Measurements from ENCODE around the gene MAEA.

The MAEA gene

DNA sequence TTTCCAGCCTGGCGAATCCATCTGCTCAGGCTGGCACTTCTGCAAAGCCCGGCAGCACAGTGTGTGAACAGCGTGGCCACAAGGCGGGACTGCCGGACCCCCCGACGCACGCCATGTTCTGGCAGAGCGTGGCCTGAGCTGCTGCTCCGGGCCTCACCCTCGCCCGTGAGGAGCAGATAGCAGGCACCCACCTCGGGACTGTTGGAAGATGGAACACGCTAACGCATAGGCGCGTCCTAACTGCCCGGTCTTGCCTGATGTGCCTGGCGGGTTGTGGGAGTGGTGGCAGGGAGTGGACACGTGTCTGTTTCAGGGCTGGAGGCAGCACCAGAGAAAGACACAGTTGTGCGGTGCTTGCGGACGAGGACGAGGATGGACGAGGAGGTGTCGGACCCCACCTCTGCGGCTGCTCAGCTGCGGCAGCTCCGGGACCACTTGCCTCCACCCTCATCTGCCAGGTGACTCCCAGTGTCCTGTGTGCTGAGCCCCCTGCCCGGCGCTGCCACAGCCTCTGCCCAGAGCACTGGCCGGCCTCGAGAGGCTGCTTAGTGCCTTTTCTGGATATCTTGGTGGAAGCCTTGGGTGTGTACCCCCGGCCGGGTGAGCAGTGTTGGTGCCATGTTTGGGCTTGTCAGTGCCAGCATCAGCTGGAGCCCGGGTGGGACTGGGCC is 85.5 kb downstream of the MAEA start (continued):
- TF ChIP-seq, protein P1, sequence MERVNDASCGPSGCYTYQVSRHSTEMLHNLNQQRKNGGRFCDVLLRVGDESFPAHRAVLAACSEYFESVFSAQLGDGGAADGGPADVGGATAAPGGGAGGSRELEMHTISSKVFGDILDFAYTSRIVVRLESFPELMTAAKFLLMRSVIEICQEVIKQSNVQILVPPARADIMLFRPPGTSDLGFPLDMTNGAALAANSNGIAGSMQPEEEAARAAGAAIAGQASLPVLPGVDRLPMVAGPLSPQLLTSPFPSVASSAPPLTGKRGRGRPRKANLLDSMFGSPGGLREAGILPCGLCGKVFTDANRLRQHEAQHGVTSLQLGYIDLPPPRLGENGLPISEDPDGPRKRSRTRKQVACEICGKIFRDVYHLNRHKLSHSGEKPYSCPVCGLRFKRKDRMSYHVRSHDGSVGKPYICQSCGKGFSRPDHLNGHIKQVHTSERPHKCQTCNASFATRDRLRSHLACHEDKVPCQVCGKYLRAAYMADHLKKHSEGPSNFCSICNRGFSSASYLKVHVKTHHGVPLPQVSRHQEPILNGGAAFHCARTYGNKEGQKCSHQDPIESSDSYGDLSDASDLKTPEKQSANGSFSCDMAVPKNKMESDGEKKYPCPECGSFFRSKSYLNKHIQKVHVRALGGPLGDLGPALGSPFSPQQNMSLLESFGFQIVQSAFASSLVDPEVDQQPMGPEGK (CRISPR knock-in tag; IDR thresholded peaks at IDR 0.05; ENCODE audit: borderline replicate concordance) = no peak
- TF ChIP-seq ZNF565 (CRISPR knock-in tag; conservative IDR thresholded peaks at IDR 0.05; ENCODE audit: low read depth) (no peak), ESRRG (CRISPR knock-in tag; IDR thresholded peaks at IDR 0.05) (no peak), SNAI2 (CRISPR knock-in tag; IDR thresholded peaks at IDR 0.05) (no peak), ZFP30 (CRISPR knock-in tag; IDR thresholded peaks at IDR 0.05) (no peak), GLIS3 (CRISPR knock-in tag; IDR thresholded peaks at IDR 0.05) (no peak)

DNA sequence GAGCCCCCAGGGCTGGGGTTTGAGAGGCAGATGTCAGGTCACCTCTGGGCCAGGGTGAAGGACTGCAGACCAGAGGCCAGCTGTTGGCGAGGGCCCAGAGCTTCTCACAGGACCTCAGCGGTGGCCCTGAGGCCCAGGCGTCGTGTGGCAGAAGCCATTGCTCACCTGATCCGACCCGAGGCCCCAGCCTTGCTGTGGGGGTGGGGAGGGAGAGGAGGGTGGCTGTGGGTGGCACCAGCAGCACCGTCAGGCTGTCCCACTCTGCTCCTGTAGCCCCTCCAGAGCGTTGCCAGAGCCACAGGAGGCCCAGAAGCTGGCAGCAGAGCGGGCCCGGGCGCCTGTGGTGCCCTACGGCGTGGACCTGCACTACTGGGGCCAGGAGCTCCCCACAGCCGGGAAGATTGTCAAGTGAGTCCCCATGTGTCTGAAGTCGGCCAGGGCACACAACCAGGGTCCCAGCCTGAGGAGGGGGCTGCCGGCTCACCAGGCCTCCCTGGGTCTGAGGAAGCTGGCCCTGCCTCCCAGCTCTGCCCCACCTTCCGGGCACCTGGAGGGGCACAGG is 86.2 kb downstream of the MAEA start:
- no peak for TF ChIP-seq ESRRG (CRISPR knock-in tag; IDR thresholded peaks at IDR 0.05)
- no peak for ATAC-seq

DNA sequence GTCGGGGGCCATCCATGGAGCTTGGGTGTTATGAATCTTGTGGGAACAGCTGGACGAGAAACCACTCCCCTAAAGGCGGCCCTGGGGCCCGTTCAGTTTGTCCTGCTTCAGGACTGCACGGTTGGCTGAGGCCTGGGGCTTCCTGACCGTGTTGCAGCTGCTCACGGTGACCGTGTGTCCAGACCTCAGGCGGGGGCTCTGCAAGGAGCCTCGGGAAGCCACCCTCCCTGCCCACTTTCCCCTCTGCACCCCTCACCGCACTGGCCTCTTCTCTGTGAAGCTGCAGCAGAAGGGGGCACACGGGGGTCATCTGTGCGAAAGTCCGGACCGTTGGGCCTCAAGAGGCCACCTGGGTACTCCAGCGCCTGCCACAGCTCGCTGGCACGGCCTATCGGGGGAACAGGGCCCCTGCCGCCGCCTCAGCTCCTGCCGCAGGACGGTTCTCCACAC is 86.7 kb downstream of the MAEA start:
- no peak for ATAC-seq
- TF ChIP-seq RARB (CRISPR knock-in tag; IDR thresholded peaks at IDR 0.05) (no peak), ZC3H10 (CRISPR knock-in tag; IDR thresholded peaks at IDR 0.05) (no peak), BACH2 (CRISPR knock-in tag; IDR thresholded peaks at IDR 0.05; ENCODE audit: borderline replicate concordance) (no peak), ZNF8 (CRISPR knock-in tag; IDR thresholded peaks at IDR 0.05) (no peak)
- TF ChIP-seq, protein P2, sequence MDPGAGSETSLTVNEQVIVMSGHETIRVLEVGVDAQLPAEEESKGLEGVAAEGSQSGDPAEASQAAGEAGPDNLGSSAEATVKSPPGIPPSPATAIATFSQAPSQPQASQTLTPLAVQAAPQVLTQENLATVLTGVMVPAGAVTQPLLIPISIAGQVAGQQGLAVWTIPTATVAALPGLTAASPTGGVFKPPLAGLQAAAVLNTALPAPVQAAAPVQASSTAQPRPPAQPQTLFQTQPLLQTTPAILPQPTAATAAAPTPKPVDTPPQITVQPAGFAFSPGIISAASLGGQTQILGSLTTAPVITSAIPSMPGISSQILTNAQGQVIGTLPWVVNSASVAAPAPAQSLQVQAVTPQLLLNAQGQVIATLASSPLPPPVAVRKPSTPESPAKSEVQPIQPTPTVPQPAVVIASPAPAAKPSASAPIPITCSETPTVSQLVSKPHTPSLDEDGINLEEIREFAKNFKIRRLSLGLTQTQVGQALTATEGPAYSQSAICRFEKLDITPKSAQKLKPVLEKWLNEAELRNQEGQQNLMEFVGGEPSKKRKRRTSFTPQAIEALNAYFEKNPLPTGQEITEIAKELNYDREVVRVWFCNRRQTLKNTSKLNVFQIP (CRISPR knock-in tag; IDR thresholded peaks at IDR 0.05; ENCODE audit: borderline replicate concordance, low read depth) = no peak
- TF ChIP-seq, protein P3, sequence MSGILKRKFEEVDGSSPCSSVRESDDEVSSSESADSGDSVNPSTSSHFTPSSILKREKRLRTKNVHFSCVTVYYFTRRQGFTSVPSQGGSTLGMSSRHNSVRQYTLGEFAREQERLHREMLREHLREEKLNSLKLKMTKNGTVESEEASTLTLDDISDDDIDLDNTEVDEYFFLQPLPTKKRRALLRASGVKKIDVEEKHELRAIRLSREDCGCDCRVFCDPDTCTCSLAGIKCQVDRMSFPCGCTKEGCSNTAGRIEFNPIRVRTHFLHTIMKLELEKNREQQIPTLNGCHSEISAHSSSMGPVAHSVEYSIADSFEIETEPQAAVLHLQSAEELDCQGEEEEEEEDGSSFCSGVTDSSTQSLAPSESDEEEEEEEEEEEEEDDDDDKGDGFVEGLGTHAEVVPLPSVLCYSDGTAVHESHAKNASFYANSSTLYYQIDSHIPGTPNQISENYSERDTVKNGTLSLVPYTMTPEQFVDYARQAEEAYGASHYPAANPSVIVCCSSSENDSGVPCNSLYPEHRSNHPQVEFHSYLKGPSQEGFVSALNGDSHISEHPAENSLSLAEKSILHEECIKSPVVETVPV (CRISPR knock-in tag; IDR thresholded peaks at IDR 0.05) = no peak
- TF ChIP-seq, protein P4, sequence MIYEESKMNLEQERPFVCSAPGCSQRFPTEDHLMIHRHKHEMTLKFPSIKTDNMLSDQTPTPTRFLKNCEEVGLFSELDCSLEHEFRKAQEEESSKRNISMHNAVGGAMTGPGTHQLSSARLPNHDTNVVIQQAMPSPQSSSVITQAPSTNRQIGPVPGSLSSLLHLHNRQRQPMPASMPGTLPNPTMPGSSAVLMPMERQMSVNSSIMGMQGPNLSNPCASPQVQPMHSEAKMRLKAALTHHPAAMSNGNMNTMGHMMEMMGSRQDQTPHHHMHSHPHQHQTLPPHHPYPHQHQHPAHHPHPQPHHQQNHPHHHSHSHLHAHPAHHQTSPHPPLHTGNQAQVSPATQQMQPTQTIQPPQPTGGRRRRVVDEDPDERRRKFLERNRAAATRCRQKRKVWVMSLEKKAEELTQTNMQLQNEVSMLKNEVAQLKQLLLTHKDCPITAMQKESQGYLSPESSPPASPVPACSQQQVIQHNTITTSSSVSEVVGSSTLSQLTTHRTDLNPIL (CRISPR knock-in tag; IDR thresholded peaks at IDR 0.05; ENCODE audit: low read depth) = no peak

DNA sequence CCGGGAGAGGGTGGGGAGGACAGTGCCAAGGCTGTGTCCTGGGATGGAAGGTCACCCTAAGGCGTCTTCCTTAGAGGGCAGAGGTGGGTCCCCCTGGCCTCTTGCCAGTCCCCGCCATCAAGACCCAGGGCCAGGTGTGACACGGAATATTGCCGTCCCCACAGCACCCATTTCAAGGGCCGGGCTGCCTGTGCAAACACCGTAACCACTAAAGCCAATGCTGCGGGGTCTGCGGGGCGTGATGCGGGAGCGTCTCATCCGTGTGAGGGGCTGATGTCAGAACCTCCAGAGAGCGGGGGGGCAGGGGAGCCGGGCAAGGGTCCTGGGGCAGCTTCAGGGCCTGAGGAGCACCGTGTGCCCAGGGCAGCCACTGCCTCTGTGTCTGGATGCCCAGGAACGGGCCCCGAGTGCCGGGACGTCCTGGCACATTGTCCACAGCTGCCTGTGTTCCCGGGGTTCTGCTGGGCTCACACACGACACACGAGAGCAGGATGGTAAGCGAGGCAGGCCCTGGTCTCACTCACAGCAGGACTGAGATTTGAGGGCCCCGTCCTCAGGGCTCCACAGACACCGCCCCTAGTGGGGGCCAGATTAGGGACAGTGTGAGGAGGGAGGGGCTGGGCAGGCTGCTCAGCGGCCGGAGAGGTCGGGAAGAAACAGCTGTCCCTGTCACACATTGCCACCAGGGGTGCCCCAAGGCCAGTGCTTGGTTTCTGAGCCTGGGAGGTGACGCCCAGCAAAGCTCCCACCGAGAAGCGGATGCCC is 87.3 kb downstream of the MAEA start:
- TF ChIP-seq BACH2 (CRISPR knock-in tag; IDR thresholded peaks at IDR 0.05; ENCODE audit: borderline replicate concordance) (no peak), RARB (CRISPR knock-in tag; IDR thresholded peaks at IDR 0.05) (no peak), GLIS3 (CRISPR knock-in tag; IDR thresholded peaks at IDR 0.05) (no peak)
- TF ChIP-seq, protein P2 (CRISPR knock-in tag; IDR thresholded peaks at IDR 0.05; ENCODE audit: borderline replicate concordance, low read depth) = no peak
- no peak for ATAC-seq

DNA sequence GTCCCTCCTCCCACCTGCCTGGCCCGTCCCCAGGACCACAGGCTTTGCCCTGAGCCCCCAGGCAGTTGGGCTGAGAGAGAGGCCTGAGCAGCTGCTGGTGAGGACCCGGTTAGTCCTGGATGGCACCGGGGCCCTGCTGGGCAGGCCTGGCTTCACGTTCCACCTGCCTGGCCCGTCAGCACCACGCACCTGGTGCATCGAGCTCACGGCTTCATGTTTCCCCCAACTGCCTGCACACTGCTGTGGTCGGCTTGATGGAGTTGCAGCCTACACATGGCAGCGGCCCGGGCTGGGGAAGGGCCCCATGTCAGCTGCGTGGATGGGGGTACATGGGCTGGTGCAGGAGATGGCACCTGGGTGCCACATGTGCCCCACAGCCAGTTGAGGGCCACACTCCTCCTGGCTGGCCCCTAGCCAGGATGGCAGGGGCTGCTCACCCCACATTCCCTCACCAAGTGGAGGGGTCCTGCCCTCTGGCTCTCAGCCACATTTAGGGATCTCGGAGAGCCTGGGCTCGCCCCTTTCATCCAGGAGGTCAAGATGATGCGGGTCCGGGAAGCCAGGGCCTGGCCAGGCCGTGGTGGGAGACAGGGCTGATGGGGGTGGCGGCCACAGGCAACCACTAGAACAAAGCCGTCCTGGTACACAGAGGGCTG is 88.0 kb downstream of the MAEA start:
- no peak for TF ChIP-seq PPARA (CRISPR knock-in tag; IDR thresholded peaks at IDR 0.05; ENCODE audit: borderline replicate concordance)
- no peak for TF ChIP-seq ESRRG (CRISPR knock-in tag; IDR thresholded peaks at IDR 0.05)
- no peak for TF ChIP-seq ZNF565 (CRISPR knock-in tag; conservative IDR thresholded peaks at IDR 0.05; ENCODE audit: low read depth)
- no peak for TF ChIP-seq ARNTL (CRISPR knock-in tag; IDR thresholded peaks at IDR 0.05; ENCODE audit: borderline replicate concordance, low read depth)
- TF ChIP-seq RARB (CRISPR knock-in tag; IDR thresholded peaks at IDR 0.05) = no peak
- no peak for TF ChIP-seq ZNF70 (CRISPR knock-in tag; IDR thresholded peaks at IDR 0.05)
- TF ChIP-seq ZNF8 (CRISPR knock-in tag; IDR thresholded peaks at IDR 0.05) = no peak
- TF ChIP-seq SNAI2 (CRISPR knock-in tag; IDR thresholded peaks at IDR 0.05) = no peak
- TF ChIP-seq ZFP3 (CRISPR knock-in tag; IDR thresholded peaks at IDR 0.05) = no peak
- TF ChIP-seq, protein P3 (CRISPR knock-in tag; IDR thresholded peaks at IDR 0.05) = no peak
- no peak for TF ChIP-seq ZFP30 (CRISPR knock-in tag; IDR thresholded peaks at IDR 0.05)
- no peak for TF ChIP-seq BACH2 (CRISPR knock-in tag; IDR thresholded peaks at IDR 0.05; ENCODE audit: borderline replicate concordance)
- no peak for ATAC-seq

Data from SK-N-SH treated with all-trans-retinoic acid at 6 μM for 48 hours (cell line).